Esophagus (tissue), 2 donors: ENCODE measurements around the gene RNF114. TPM values are rescaled to one million over a fixed set of nuclear protein-coding genes. Genes with fewer than 3 reads are reported as not detected.
"Not testable (repeated sequence)": the region's sequence is repeated elsewhere in the genome, so short reads cannot be mapped to it uniquely, and the experiment has no call there.

Source experiments
- H3K27ac ChIP-seq, 2 donors: one replicate each; pipeline ENCODE4 v1.5.1; 2013; ENCODE audit warnings: low read depth in 2 of 2, mild to moderate bottlenecking in 2 of 2, inconsistent platforms in 1 of 2, low read length in 1 of 2, moderate library complexity in 1 of 2
- H3K27me3 ChIP-seq, 2 donors: one replicate each; pipeline ENCODE4 v1.6.1; 2013; ENCODE audit warnings: low read length in 2 of 2, control low read depth in 1 of 2, mild to moderate bottlenecking in 1 of 2; ENCODE audit not compliant: insufficient read depth in 2 of 2, control insufficient read depth in 1 of 2
- H3K36me3 ChIP-seq, 2 donors: one replicate each; pipeline ENCODE4 v1.6.1; 2013; ENCODE audit warnings: low read length in 1 of 2; ENCODE audit not compliant: control insufficient read depth in 2 of 2, insufficient read depth in 2 of 2
- H3K4me1 ChIP-seq, 2 donors: one replicate each; pipeline ENCODE4 v1.6.1; 2013; ENCODE audit warnings: low read length in 1 of 2; ENCODE audit not compliant: control insufficient read depth in 2 of 2, insufficient read depth in 2 of 2
- H3K4me3 ChIP-seq, 2 donors: one replicate each; pipeline ENCODE4 v1.5.1; 2013; ENCODE audit warnings: low read length in 2 of 2, mild to moderate bottlenecking in 2 of 2, low read depth in 1 of 2, moderate library complexity in 1 of 2
- H3K9me3 ChIP-seq, 2 donors: one replicate each; pipeline ENCODE4 v1.6.1; 2013; ENCODE audit warnings: mild to moderate bottlenecking in 2 of 2, low read depth in 1 of 2, low read length in 1 of 2, moderate library complexity in 1 of 2; ENCODE audit not compliant: control insufficient read depth in 2 of 2, insufficient read depth in 1 of 2
- WGBS, 2 donors: extraction: QIAGEN DNeasy Blood & Tissue Kit; methylation state at CpG; one replicate each; pipeline ENCODE4 v1.1.7; 2013; 5-methylcytosine and 5-hydroxymethylcytosine counted together
- polyA plus RNA-seq, 2 donors: library from polyadenylated mRNA; stranded (reverse); fragments of 200-250 nt; gene quantifications; one replicate each; pipeline ENCODE4 v1.2.3, GENCODE V29; 2013
- donor health status: healthy with polysubstance abuse.
- donor health status: Bipolar disorder and iron deficiency.

RNF114 gene
- polyA plus RNA-seq, 2 donors, result 21.0 to 30.3 TPM

GRCh38 chr20:49891476-49892110 is 44.6 kb upstream of the RNF114 start:
- no peaks in the 10 kb centered on the region for H3K9me3 ChIP-seq
- peaks cover 6 to 23% of the 10 kb centered on the region in 2 donors for H3K36me3 ChIP-seq
- 87 to 88% methylated on average over 13 of the region's 13 CpGs for WGBS, 2 donors
- peaks cover 3 to 7% of the 10 kb centered on the region in 2 donors for H3K4me1 ChIP-seq
- H3K4me3 ChIP-seq, result no peak overlapping the region
- no peak overlapping the region for H3K27ac ChIP-seq
- H3K27me3 ChIP-seq, result no peaks in the 10 kb centered on the region

GRCh38 chr20:49892260-49892659 is 43.9 kb upstream of the RNF114 start:
- Histone ChIP-seq H3K4me1 (peaks cover 3 to 7% of the 10 kb centered on the region in 2 donors), H3K4me3 (no peak overlapping the region), H3K36me3 (peaks cover 6 to 16% of the 10 kb centered on the region in 2 donors), H3K27ac (no peak overlapping the region), H3K27me3 (no peaks in the 10 kb centered on the region), H3K9me3 (no peaks in the 10 kb centered on the region)
- WGBS, 2 donors, result 80 to 83% methylated on average over 9 of the region's 9 CpGs

DNA sequence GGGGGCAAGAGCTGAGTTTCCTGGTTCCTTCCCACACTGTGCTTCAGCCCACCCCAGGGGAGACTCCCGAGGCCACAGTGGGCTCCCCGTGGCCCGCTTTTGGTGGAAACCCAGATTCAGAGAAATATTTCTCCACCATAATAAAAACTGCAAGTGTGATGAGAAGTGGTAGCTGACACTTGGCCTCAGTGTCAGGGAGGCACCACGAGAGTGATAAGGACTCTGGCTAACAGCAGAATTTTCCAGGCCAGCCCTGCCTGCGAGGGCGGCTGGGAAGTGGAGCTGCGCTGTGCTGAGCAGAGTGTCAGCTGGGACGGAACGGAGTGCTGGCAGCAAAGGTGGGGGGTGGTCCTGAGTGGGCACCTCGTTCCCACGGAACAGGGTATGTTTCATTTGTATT is 43.4 kb upstream of the RNF114 start:
- no peak overlapping the region for H3K4me3 ChIP-seq
- H3K27ac ChIP-seq, result no peak overlapping the region
- H3K4me1 ChIP-seq, result peaks cover 3 to 5% of the 10 kb centered on the region in 2 donors
- peaks cover 5 to 11% of the 10 kb centered on the region in 2 donors for H3K36me3 ChIP-seq
- WGBS, 2 donors, result 63 to 69% methylated on average over 11 of the region's 11 CpGs
- H3K9me3 ChIP-seq, result no peaks in the 10 kb centered on the region
- H3K27me3 ChIP-seq, result no peaks in the 10 kb centered on the region

GRCh38 chr20:49893242-49894072 is 42.7 kb upstream of the RNF114 start:
- peak overlapping the region in 1 of 2 donors; percentile 4 for H3K27ac ChIP-seq
- 74 to 77% methylated on average over 12 of the region's 12 CpGs for WGBS, 2 donors

DNA sequence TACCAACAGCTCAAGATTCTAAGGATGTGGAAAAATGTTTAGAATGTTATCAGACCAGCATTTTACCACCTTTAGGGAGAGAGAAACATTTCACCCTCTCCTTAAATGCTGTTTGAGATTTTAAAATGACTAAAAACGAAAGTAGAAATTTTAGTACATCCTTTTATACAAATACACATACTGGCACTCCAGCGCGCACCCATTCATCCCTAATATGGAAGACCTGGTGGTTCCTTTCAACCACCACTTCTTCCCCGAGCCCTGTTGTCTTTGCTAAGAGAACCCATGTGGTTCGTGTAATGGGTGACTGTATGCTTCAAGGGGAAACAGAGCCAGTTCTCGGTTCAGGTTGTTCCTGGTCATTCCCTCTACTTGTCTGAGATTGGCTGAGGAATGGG is 42.1 kb upstream of the RNF114 start:
- WGBS, 2 donors, result 62 to 63% methylated on average over 6 of the region's 6 CpGs
- Histone ChIP-seq H3K4me3 (no peak overlapping the region), H3K4me1 (peaks cover 2 to 3% of the 10 kb centered on the region in 2 donors)

More at GRCh38 chr20:49893242-49894072, 42.7 kb upstream of the RNF114 start:
- H3K4me1 ChIP-seq, result peaks cover 3 to 5% of the 10 kb centered on the region in 2 donors
- H3K9me3 ChIP-seq, result no peaks in the 10 kb centered on the region
- peaks cover 0 to 7% of the 10 kb centered on the region in 2 donors for H3K36me3 ChIP-seq
- no peak overlapping the region for H3K4me3 ChIP-seq
- H3K27me3 ChIP-seq, result no peaks in the 10 kb centered on the region

DNA sequence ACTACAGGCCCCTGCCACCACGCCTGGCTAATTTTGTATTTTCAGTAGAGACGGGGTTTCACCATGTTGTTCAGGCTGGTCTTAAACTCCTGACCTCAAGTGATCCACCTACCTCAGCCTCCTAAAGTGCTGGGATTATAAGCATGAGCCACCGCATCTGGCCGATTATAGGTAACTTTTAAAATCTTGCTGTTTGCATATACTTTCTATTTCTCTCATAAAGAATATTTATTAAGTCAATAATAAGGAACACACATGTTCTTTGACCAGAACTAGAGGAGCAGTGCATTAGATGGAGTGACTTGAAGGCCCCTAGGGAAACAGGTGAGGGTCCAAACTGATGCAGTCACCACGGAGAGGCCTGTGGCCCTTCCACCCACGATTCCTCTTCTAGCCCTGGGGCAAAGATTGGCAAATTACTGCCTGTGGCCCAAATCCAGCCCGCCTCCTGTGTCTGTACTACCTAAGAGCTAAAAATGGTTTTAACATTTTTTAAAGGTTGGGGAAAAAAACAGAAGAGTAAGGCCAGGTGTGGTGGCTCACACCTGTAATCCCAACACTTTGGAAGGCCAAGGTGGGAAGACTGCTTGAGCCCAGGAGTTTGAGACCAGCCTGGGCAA is 40.6 kb upstream of the RNF114 start:
- not testable (repeated sequence) for H3K27me3 ChIP-seq, H3K4me1 ChIP-seq, H3K4me3 ChIP-seq, H3K27ac ChIP-seq, H3K9me3 ChIP-seq, H3K36me3 ChIP-seq
- 82 to 83% methylated on average over 7 of the region's 7 CpGs for WGBS, 2 donors

More for the DNA sequence above, 42.1 kb upstream of the RNF114 start:
- no peak overlapping the region for H3K27ac ChIP-seq
- H3K9me3 ChIP-seq, result no peaks in the 10 kb centered on the region
- no peaks in the 10 kb centered on the region for H3K27me3 ChIP-seq
- peaks cover 0 to 5% of the 10 kb centered on the region in 2 donors for H3K36me3 ChIP-seq

DNA sequence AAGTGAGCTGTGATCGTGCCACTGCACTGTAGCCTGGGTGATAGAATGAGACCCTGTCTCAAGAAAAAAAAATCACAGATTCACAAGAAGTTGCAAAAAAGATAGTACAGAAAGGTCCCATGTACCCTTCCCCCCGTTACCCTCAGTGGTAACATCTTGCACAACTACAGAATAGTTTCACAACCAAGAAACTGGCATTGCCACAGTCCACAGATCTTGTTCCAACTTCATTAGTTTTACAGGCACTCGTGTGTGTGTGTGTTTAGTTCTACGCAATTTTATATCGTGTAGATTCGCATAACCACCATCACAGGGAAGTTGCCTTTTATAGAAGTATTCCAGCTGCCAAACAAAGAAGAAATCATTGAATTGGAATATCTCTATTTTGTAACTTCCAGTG is 40.0 kb upstream of the RNF114 start:
- Histone ChIP-seq H3K9me3 (no peaks in the 10 kb centered on the region), H3K4me1 (peaks cover 0 to 2% of the 10 kb centered on the region in 2 donors)
- WGBS, 2 donors, result 84 to 89% methylated on average over 6 of the region's 6 CpGs

DNA sequence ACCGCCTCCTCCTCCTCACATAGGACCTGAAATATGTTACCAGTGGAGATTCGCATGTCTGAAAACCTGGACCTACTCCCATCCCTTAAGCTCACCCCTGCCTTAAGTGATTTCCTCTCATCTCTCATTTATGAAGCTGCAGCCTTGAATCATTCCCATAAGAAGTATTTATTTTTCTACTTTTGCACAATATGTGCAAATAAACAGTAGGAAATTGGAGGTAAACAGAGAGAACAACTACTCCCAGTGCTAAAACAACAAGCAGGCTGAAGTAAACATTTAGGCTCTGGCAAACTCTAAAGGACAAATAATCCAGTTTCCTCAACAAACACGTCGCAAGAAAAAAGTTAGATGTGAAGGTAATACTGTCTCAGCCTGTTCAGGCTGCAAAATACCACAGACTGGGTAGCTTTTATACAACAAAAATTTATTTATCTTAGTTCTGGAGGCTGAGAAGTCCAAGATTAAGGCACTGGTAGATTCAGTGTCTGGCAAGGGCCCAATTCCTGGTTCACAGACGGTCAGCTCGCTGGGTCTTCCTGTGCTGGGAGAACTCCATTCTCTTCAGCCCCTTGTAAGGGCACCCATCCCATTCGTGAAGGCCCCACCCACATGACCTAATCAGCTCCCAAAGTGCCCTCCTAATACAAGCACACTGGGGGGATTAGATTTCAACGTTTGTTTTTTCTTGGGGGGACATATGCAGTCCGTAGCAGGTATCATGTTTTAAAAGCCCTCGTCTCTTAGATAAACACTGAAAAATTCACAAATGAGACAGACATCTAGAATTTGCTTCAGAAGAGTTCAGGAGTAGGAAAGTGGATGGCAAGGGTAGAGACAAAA is 36.4 kb upstream of the RNF114 start:
- Histone ChIP-seq H3K27me3 (no peaks in the 10 kb centered on the region), H3K4me1 (peaks cover 0 to under 1% of the 10 kb centered on the region in 2 donors), H3K27ac (no peak overlapping the region), H3K9me3 (no peaks in the 10 kb centered on the region), H3K36me3 (peaks cover under 1 to 6% of the 10 kb centered on the region in 2 donors), H3K4me3 (no peak overlapping the region)
- WGBS, 2 donors, result 68% methylated on average over 10 of the region's 10 CpGs

More for the DNA sequence above, 40.0 kb upstream of the RNF114 start:
- Histone ChIP-seq H3K4me3 (no peak overlapping the region), H3K36me3 (peaks cover 0 to 2% of the 10 kb centered on the region in 2 donors), H3K27me3 (no peaks in the 10 kb centered on the region), H3K27ac (no peak overlapping the region)

- H3K9me3 ChIP-seq, result no peaks in the 10 kb centered on the region
Measured at GRCh38 chr20:49901588-49901987, 34.6 kb upstream of the RNF114 start.

More at GRCh38 chr20:49901588-49901987, 34.6 kb upstream of the RNF114 start:
- Histone ChIP-seq H3K27me3 (no peaks in the 10 kb centered on the region), H3K4me1 (no peaks in the 10 kb centered on the region), H3K27ac (no peak overlapping the region), H3K4me3 (no peak overlapping the region), H3K36me3 (peaks cover 10 to 23% of the 10 kb centered on the region in 2 donors)
- WGBS, 2 donors, result 70 to 80% methylated on average over 5 of the region's 5 CpGs
